Sigmoid colon (tissue), 4 donors: Measurements from ENCODE around the gene BANP.

ENCODE experiments used
- CTCF ChIP-seq, 4 experiments: fragments of 450-650 bp in 3 of 4; fragments of 200-600 bp in 1 of 4; IDR thresholded peaks; one replicate each; pipeline ENCODE4 v1.5.1; 2016 to 2019; ENCODE audit warnings: antibody characterized with exemption in 4 of 4, mild to moderate bottlenecking in 3 of 4, moderate library complexity in 2 of 4
- EP300 ChIP-seq, 4 donors: sonication (generic); formaldehyde crosslinking; IDR thresholded peaks; one replicate each; pipeline ENCODE4 v1.6.1; 2017; ENCODE audit warnings: antibody characterized with exemption in 4 of 4
- POLR2A ChIP-seq, 2 donors: fragments of 450-650 bp; IDR thresholded peaks; one replicate each; pipeline ENCODE4 v1.6.1; 2016; ENCODE audit warnings: antibody characterized with exemption in 2 of 2, mild to moderate bottlenecking in 2 of 2, moderate library complexity in 2 of 2

- TF ChIP-seq EP300 (IDR thresholded peaks at IDR 0.05), result no peak
- TF ChIP-seq POLR2A (IDR thresholded peaks at IDR 0.05), result no peak
- TF ChIP-seq CTCF (IDR thresholded peaks at IDR 0.05), result no peak
Observed at GRCh38 chr16:88026964-88027938, 76.0 kb downstream of the BANP start.
